ENCODE data around the gene EXD1.

Gene EXD1

GRCh38 chr15:41194444-41194843, 36.1 kb downstream of the EXD1 start:
- no peak overlapping the region for H2AFZ ChIP-seq (ENCODE audit: low read length)
- H3K9me2 ChIP-seq (ENCODE audit: low read depth, low read length): no peaks in the 10 kb centered on the region
- no peak for TF ChIP-seq EZH2 (IDR thresholded peaks at IDR 0.05; ENCODE audit: borderline replicate concordance, low read length)
- no peak for TF ChIP-seq CTCF (IDR thresholded peaks at IDR 0.05; ENCODE audit: low read length)
- H3K4me2 ChIP-seq (ENCODE audit: low read length): no peak overlapping the region
- H3K27me3 ChIP-seq (ENCODE audit: insufficient read depth, low read length): no peaks in the 10 kb centered on the region
- no peak overlapping the region for H3K9ac ChIP-seq (ENCODE audit: low read length)
- no peaks in the 10 kb centered on the region for H3K4me1 ChIP-seq (ENCODE audit: insufficient read depth, low read length, severe bottlenecking)
- H3K36me3 ChIP-seq (ENCODE audit: insufficient read depth, low read length): no peaks in the 10 kb centered on the region; the same call in 1 of the 2 replicates
- H3K9me3 ChIP-seq (ENCODE audit: low read length): no peaks in the 10 kb centered on the region
- no peaks in the 10 kb centered on the region for H3F3A ChIP-seq (ENCODE audit: insufficient read depth, low read length)
- H3K4me3 ChIP-seq (ENCODE audit: low read depth, low read length, poor library complexity, severe bottlenecking): no peak overlapping the region
- H3K27ac ChIP-seq (ENCODE audit: low read depth, low read length, poor library complexity, severe bottlenecking): no peak overlapping the region
- no peaks in the 10 kb centered on the region for H4K20me1 ChIP-seq (ENCODE audit: insufficient read depth, low read length)
- H3K79me2 ChIP-seq (ENCODE audit: insufficient read depth, low read length): no peaks in the 10 kb centered on the region

- Histone ChIP-seq H3K9ac (ENCODE audit: low read length) (no peak overlapping the region), H3K27me3 (ENCODE audit: insufficient read depth, low read length) (no peaks in the 10 kb centered on the region), H3K79me2 (ENCODE audit: insufficient read depth, low read length) (no peaks in the 10 kb centered on the region), H3F3A (ENCODE audit: insufficient read depth, low read length) (no peaks in the 10 kb centered on the region), H3K27ac (ENCODE audit: low read depth, low read length, poor library complexity, severe bottlenecking) (no peak overlapping the region), H4K20me1 (ENCODE audit: insufficient read depth, low read length) (no peaks in the 10 kb centered on the region), H3K4me2 (ENCODE audit: low read length) (no peak overlapping the region), H3K9me2 (ENCODE audit: low read depth, low read length) (no peaks in the 10 kb centered on the region), H3K36me3 (ENCODE audit: insufficient read depth, low read length) (no peaks in the 10 kb centered on the region), H2AFZ (ENCODE audit: low read length) (no peak overlapping the region), H3K4me1 (ENCODE audit: insufficient read depth, low read length, severe bottlenecking) (no peaks in the 10 kb centered on the region), H3K9me3 (ENCODE audit: low read length) (no peaks in the 10 kb centered on the region), H3K4me3 (ENCODE audit: low read depth, low read length, poor library complexity, severe bottlenecking) (no peak overlapping the region)
- no peak for TF ChIP-seq EZH2 (IDR thresholded peaks at IDR 0.05; ENCODE audit: borderline replicate concordance, low read length)
- TF ChIP-seq CTCF (IDR thresholded peaks at IDR 0.05; ENCODE audit: low read length): no peak
Observed at GRCh38 chr15:41183581-41183980, 47.0 kb downstream of the EXD1 start.

GRCh38 chr15:41182266-41182665, 48.3 kb downstream of the EXD1 start:
- Histone ChIP-seq H4K20me1 (ENCODE audit: insufficient read depth, low read length) (no peaks in the 10 kb centered on the region), H3K9me2 (ENCODE audit: low read depth, low read length) (no peaks in the 10 kb centered on the region), H3K36me3 (ENCODE audit: insufficient read depth, low read length) (no peaks in the 10 kb centered on the region), H3K9ac (ENCODE audit: low read length) (no peak overlapping the region), H2AFZ (ENCODE audit: low read length) (no peak overlapping the region), H3K4me1 (ENCODE audit: insufficient read depth, low read length, severe bottlenecking) (no peaks in the 10 kb centered on the region), H3K27me3 (ENCODE audit: insufficient read depth, low read length) (no peaks in the 10 kb centered on the region), H3K9me3 (ENCODE audit: low read length) (no peaks in the 10 kb centered on the region), H3K4me3 (ENCODE audit: low read depth, low read length, poor library complexity, severe bottlenecking) (no peak overlapping the region), H3F3A (ENCODE audit: insufficient read depth, low read length) (no peaks in the 10 kb centered on the region), H3K27ac (ENCODE audit: low read depth, low read length, poor library complexity, severe bottlenecking) (no peak overlapping the region), H3K79me2 (ENCODE audit: insufficient read depth, low read length) (no peaks in the 10 kb centered on the region), H3K4me2 (ENCODE audit: low read length) (no peak overlapping the region)
- no peak for TF ChIP-seq EZH2 (IDR thresholded peaks at IDR 0.05; ENCODE audit: borderline replicate concordance, low read length)
- no peak for TF ChIP-seq CTCF (IDR thresholded peaks at IDR 0.05; ENCODE audit: low read length)

Measured in OCI-LY1 (cell line).